Vagina (tissue), 2 donors: ENCODE data around the gene SMARCAD1. TPM values are rescaled to one million over a fixed set of nuclear protein-coding genes. Genes with fewer than 3 reads are reported as not detected.

Experiments used
- DNase-seq, 2 donors: peaks; one replicate each; pipeline ENCODE4 v3.0.0-alpha.2; 2017; ENCODE audit errors: extremely low spot score in 2 of 2
- H3K27ac ChIP-seq: fragments of 200-600 bp; sonication (generic); one replicate; pipeline ENCODE4 v1.5.1; 2019
- H3K27me3 ChIP-seq: fragments of 200-600 bp; sonication (generic); one replicate; pipeline ENCODE4 v1.5.1; 2019
- H3K36me3 ChIP-seq, 2 donors: fragments of 200-600 bp; sonication (generic); one replicate each; pipeline ENCODE4 v1.5.1; 2017 to 2019
- H3K4me1 ChIP-seq: fragments of 200-600 bp; sonication (generic); one replicate; pipeline ENCODE4 v1.5.1; 2019
- H3K4me3 ChIP-seq, 2 donors: fragments of 200-600 bp; sonication (generic); 1 replicate in 1 of 2; 2 replicates in 1 of 2; pipeline ENCODE4 v1.5.1; 2016 to 2019
- H3K9me3 ChIP-seq: fragments of 200-600 bp; sonication (generic); one replicate; pipeline ENCODE4 v1.5.1; 2019
- POLR2A ChIP-seq, 2 donors: fragments of 450-650 bp; IDR thresholded peaks; one replicate each; pipeline ENCODE4 v1.6.1; 2017; ENCODE audit warnings: antibody characterized with exemption in 2 of 2, mild to moderate bottlenecking in 2 of 2, moderate library complexity in 2 of 2
- POLR2AphosphoS5 ChIP-seq, 2 donors: sonication (generic); formaldehyde crosslinking; IDR thresholded peaks; one replicate each; pipeline ENCODE4 v1.9.0; 2017; ENCODE audit warnings: antibody characterized with exemption in 2 of 2, mild to moderate bottlenecking in 2 of 2, low read depth in 1 of 2; ENCODE audit not compliant: insufficient read depth in 1 of 2
- intact Hi-C: fragments of 100-400 bp; cut with DNase I; formaldehyde crosslinking; loops from one replicate; pipeline ENCODE4 v1.15.1; 2023
- total RNA-seq: library from RNA; depleted of rRNA; stranded (reverse); fragments of >200 nt; gene quantifications from one replicate; pipeline ENCODE4 v1.2.3, GENCODE V29; 2016
- TF ChIP-seq, protein P1 (sequence below), 3 experiments: fragments of 450-650 bp in 2 of 3; fragments of 200-600 bp in 1 of 3; sonication (generic) in 1 of 3; IDR thresholded peaks; one replicate each; pipeline ENCODE4 v1.5.1; 2017 to 2019; ENCODE audit warnings: antibody characterized with exemption in 3 of 3, mild to moderate bottlenecking in 2 of 3, moderate library complexity in 2 of 3

The SMARCAD1 gene
- total RNA-seq, 1 donor from 2014 or later = 21.6 TPM

DNA sequence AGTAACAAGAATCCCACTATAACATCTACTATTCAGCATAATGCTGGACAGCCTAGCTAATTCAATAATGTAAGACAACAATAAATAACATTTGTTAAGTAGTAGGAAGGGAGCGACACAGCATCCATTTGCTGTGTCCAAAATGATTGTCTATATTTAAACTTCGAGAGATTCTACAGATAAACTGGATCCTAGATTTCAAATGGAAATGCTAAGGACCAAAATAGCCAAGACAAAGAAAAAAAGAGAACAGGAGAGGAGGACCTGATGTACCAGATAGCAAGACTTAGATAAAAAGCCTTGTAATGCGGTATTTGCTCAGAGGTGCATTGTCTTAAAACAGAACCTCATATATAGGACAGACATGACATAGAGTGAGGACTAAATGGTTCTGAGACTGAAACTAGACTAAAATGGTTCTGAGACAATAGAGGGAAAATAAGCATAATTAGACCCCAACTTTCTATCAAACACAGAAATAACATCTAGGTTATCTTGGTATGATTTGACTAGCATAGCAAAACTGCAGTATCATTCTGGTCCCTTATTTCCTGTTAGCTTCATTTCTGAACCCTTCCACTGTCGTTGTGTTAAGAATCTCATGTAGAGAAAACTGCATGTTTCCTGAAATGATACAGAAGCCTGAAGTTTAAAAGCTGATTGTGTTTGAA lies 131.2 kb downstream of the SMARCAD1 start:
- Histone ChIP-seq H3K9me3 (no peaks in the 10 kb centered on the region), H3K27ac (no peak overlapping the region), H3K27me3 (no peaks in the 10 kb centered on the region), H3K36me3 (no peaks in the 10 kb centered on the region), H3K4me3 (no peak overlapping the region), H3K4me1 (no peaks in the 10 kb centered on the region)
- TF ChIP-seq POLR2AphosphoS5 (IDR thresholded peaks at IDR 0.05; ENCODE audit: insufficient read depth in 1 of 2, low read depth in 1 of 2) (no peak), POLR2A (IDR thresholded peaks at IDR 0.05) (no peak)
- TF ChIP-seq, protein P1, sequence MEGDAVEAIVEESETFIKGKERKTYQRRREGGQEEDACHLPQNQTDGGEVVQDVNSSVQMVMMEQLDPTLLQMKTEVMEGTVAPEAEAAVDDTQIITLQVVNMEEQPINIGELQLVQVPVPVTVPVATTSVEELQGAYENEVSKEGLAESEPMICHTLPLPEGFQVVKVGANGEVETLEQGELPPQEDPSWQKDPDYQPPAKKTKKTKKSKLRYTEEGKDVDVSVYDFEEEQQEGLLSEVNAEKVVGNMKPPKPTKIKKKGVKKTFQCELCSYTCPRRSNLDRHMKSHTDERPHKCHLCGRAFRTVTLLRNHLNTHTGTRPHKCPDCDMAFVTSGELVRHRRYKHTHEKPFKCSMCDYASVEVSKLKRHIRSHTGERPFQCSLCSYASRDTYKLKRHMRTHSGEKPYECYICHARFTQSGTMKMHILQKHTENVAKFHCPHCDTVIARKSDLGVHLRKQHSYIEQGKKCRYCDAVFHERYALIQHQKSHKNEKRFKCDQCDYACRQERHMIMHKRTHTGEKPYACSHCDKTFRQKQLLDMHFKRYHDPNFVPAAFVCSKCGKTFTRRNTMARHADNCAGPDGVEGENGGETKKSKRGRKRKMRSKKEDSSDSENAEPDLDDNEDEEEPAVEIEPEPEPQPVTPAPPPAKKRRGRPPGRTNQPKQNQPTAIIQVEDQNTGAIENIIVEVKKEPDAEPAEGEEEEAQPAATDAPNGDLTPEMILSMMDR (IDR thresholded peaks at IDR 0.05) = no peak
- DNase-seq = no peak
- intact Hi-C loops = no loop called here

DNA sequence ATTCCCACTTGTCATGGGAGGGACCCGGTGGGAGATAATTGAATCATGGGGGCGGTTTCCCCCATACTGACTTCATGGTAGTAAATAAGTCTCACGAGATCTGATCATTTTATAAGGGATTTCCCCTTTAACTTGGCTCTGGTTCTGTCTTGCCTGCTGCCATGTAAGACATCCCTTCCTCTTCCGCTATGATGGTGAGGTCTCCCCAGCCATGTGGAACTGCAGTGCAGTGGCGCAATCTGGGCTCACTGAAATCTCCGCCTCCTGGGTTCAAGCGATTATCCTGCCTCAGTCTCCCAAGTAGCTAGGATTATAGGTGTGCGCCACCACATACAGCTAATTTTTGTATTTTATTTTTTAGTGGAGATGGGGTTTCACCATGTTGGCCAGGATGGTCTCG lies 132.1 kb downstream of the SMARCAD1 start:
- DNase-seq = no peak
- Histone ChIP-seq H3K9me3 (no peaks in the 10 kb centered on the region), H3K4me3 (no peak overlapping the region), H3K27ac (no peak overlapping the region), H3K4me1 (no peaks in the 10 kb centered on the region), H3K27me3 (no peaks in the 10 kb centered on the region), H3K36me3 (no peaks in the 10 kb centered on the region)
- no peak for TF ChIP-seq POLR2AphosphoS5 (IDR thresholded peaks at IDR 0.05; ENCODE audit: insufficient read depth in 1 of 2, low read depth in 1 of 2)
- no peak for TF ChIP-seq POLR2A (IDR thresholded peaks at IDR 0.05)
- TF ChIP-seq, protein P1 (IDR thresholded peaks at IDR 0.05) = no peak
- intact Hi-C loops = no loop called here

Other genes starting within 250 kb of the SMARCAD1 start
- 0.98 TPM for gene HPGDS, start 135.0 kb downstream of the SMARCAD1 start, total RNA-seq
- gene PDLIM5, start 244.1 kb downstream of the SMARCAD1 start, total RNA-seq = 137 TPM